Liver (tissue), 9 donors: ENCODE data around the gene LAMC2. TPM values are rescaled to one million over a fixed set of nuclear protein-coding genes. Genes with fewer than 3 reads are reported as not detected.

Experiments
- DNase-seq: peaks from one replicate; pipeline ENCODE4 v3.0.0-alpha.2; 2017; ENCODE audit warnings: low spot score
- H3K27ac ChIP-seq, 2 donors: one replicate each; pipeline ENCODE4 v1.7.0; 2013; ENCODE audit warnings: inconsistent platforms in 2 of 2, low read length in 2 of 2, control low read depth in 1 of 2, low read depth in 1 of 2, mild to moderate bottlenecking in 1 of 2
- H3K27me3 ChIP-seq, 4 donors: one replicate each; pipeline versions ENCODE4 v1.6.1 to v1.7.0; 2013; ENCODE audit warnings: low read length in 3 of 4, inconsistent platforms in 1 of 4, mild to moderate bottlenecking in 1 of 4, moderate library complexity in 1 of 4; ENCODE audit not compliant: control insufficient read depth in 4 of 4, insufficient read depth in 4 of 4
- H3K36me3 ChIP-seq, 4 donors: one replicate each; pipeline versions ENCODE4 v1.6.1 to v1.7.0; 2013; ENCODE audit warnings: low read length in 3 of 4, mild to moderate bottlenecking in 3 of 4, low read depth in 1 of 4, moderate library complexity in 1 of 4; ENCODE audit not compliant: control insufficient read depth in 4 of 4, insufficient read depth in 3 of 4
- H3K4me1 ChIP-seq, 4 donors: one replicate each; pipeline versions ENCODE4 v1.6.1 to v1.7.0; 2013; ENCODE audit warnings: low read length in 3 of 4, mild to moderate bottlenecking in 3 of 4, moderate library complexity in 1 of 4; ENCODE audit not compliant: control insufficient read depth in 4 of 4, insufficient read depth in 4 of 4
- H3K4me3 ChIP-seq, 3 donors: one replicate each; pipeline versions ENCODE4 v1.6.1 to v1.7.0; 2013; ENCODE audit warnings: low read length in 3 of 3, control low read depth in 1 of 3, low read depth in 1 of 3, mild to moderate bottlenecking in 1 of 3
- H3K9ac ChIP-seq, 2 donors: one replicate each; pipeline ENCODE4 v1.7.0; 2013; ENCODE audit warnings: low read length in 2 of 2, mild to moderate bottlenecking in 2 of 2, moderate library complexity in 2 of 2, control low read depth in 1 of 2, low read depth in 1 of 2
- H3K9me3 ChIP-seq, 4 donors: one replicate each; pipeline versions ENCODE4 v1.6.1 to v1.7.0; 2013; ENCODE audit warnings: low read length in 3 of 4; ENCODE audit not compliant: control insufficient read depth in 4 of 4
- ATF3 ChIP-seq: IDR thresholded peaks from 2 replicates; pipeline ENCODE4 v1.6.1; 2016; ENCODE audit warnings: antibody characterized with exemption
- EGR1 ChIP-seq, 2 donors: IDR thresholded peaks; 2 replicates each; pipeline ENCODE4 v1.6.1; 2016 to 2018; ENCODE audit warnings: antibody characterized with exemption in 2 of 2, low read depth in 2 of 2
- FOXA1 ChIP-seq: IDR thresholded peaks from 2 replicates; pipeline ENCODE4 v1.6.1; 2016; ENCODE audit warnings: antibody characterized with exemption
- FOXA2 ChIP-seq: IDR thresholded peaks from 2 replicates; pipeline ENCODE4 v1.6.1; 2016; ENCODE audit warnings: antibody characterized with exemption
- GABPA ChIP-seq, 2 donors: IDR thresholded peaks in 1 of 2; conservative IDR thresholded peaks in 1 of 2; 2 replicates each; pipeline ENCODE4 v1.6.1; 2016; ENCODE audit warnings: antibody characterized with exemption in 2 of 2, mild to moderate bottlenecking in 1 of 2, moderate library complexity in 1 of 2
- HNF4A ChIP-seq, 2 donors: conservative IDR thresholded peaks; 2 replicates each; pipeline ENCODE4 v1.6.1; 2016; ENCODE audit warnings: antibody characterized with exemption in 2 of 2, mild to moderate bottlenecking in 2 of 2
- HNF4G ChIP-seq: IDR thresholded peaks from 2 replicates; pipeline ENCODE4 v1.6.1; 2016; ENCODE audit warnings: antibody characterized with exemption
- JUND ChIP-seq, 2 donors: IDR thresholded peaks; 2 replicates each; pipeline ENCODE4 v1.6.1; 2016; ENCODE audit warnings: antibody characterized with exemption in 2 of 2
- MAX ChIP-seq: IDR thresholded peaks from 2 replicates; pipeline ENCODE4 v1.6.1; 2016; ENCODE audit warnings: antibody characterized with exemption
- NR2F2 ChIP-seq: IDR thresholded peaks from 2 replicates; pipeline ENCODE4 v1.6.1; 2016; ENCODE audit warnings: antibody characterized with exemption
- RAD21 ChIP-seq, 2 donors: IDR thresholded peaks; 2 replicates each; pipeline ENCODE4 v1.6.1; 2016; ENCODE audit warnings: antibody characterized with exemption in 2 of 2, mild to moderate bottlenecking in 2 of 2
- RXRA ChIP-seq, 2 donors: IDR thresholded peaks; 2 replicates each; pipeline ENCODE4 v1.6.1; 2017 to 2018; ENCODE audit warnings: antibody characterized with exemption in 2 of 2, mild to moderate bottlenecking in 1 of 2
- SP1 ChIP-seq: IDR thresholded peaks from 2 replicates; pipeline ENCODE4 v1.6.1; 2018; ENCODE audit warnings: antibody characterized with exemption, mild to moderate bottlenecking
- TAF1 ChIP-seq: conservative IDR thresholded peaks from 2 replicates; pipeline ENCODE4 v1.6.1; 2016; ENCODE audit warnings: antibody characterized with exemption, mild to moderate bottlenecking
- YY1 ChIP-seq: IDR thresholded peaks from 2 replicates; pipeline ENCODE4 v1.6.1; 2016; ENCODE audit warnings: antibody characterized with exemption, mild to moderate bottlenecking
- ZBTB33 ChIP-seq: IDR thresholded peaks from 2 replicates; pipeline ENCODE4 v1.6.1; 2016; ENCODE audit warnings: antibody characterized with exemption
- WGBS: extraction: QIAGEN DNeasy Blood & Tissue Kit; methylation state at CpG from one replicate; pipeline ENCODE4 v1.1.7; 2013; 5-methylcytosine and 5-hydroxymethylcytosine counted together
- polyA plus RNA-seq, 2 donors: library from polyadenylated mRNA; stranded (reverse) in 1 of 2; unstranded in 1 of 2; fragments of 200-250 nt in 1 of 2; fragments of >200 nt in 1 of 2; fragmentation: Nextera tagmentation in 1 of 2; extraction: Ambion mirVana in 1 of 2; gene quantifications; one replicate each; pipeline versions ENCODE4 v1.2.1 to v1.2.3, GENCODE V29; 2013 to 2015
- total RNA-seq, 2 donors: library from RNA; depleted of rRNA; stranded (reverse); fragments of >200 nt; gene quantifications; one replicate each; pipeline ENCODE4 v1.2.3, GENCODE V29; 2014
- TF ChIP-seq, protein P1 (sequence below): IDR thresholded peaks from 2 replicates; pipeline ENCODE4 v1.6.1; 2016; ENCODE audit warnings: antibody characterized with exemption, mild to moderate bottlenecking
- TF ChIP-seq, protein P2 (sequence below): fragments of 150-350 bp; IDR thresholded peaks from 2 replicates; pipeline ENCODE4 v1.5.1; 2017; ENCODE audit warnings: improper control_type of control experiment, low read depth, low read length; ENCODE audit not compliant: missing input control
- donor health status: healthy.
- donor health status: healthy.
- donor health status: healthy.
- donor health status: healthy.
- donor health status: healthy.

The LAMC2 gene
- total and polyA plus RNA-seq, 4 donors: 0.05 to 0.42 (median 0.16) TPM

DNA sequence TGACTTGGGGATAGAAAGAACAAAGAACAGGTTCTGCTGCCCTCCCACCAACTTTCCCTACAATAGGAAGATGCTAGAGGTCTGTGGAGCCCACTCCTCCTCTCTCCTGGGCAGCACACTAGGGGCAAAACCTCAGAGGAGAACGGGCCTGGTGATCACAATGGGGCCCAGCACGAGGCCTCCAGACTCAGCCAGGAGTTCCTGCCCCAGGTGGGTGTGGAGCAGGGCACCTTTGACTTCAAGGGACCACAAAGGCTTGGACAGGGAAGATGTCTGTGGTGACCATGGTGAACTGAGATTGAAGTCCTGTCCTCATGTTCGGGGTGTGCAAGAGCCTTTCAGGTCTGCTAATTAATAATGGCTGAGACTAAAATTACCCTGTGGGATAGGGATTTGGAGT lies 88.8 kb downstream of the LAMC2 start:
- no peak for DNase-seq
- no peaks in the 10 kb centered on the region for H3K4me1 ChIP-seq
- H3K4me3 ChIP-seq: no peak overlapping the region
- no peaks in the 10 kb centered on the region for H3K27me3 ChIP-seq
- H3K9ac ChIP-seq: no peak overlapping the region
- TF ChIP-seq RAD21 (IDR thresholded peaks at IDR 0.05) (no peak), HNF4G (no peak), RXRA (IDR thresholded peaks at IDR 0.05) (no peak), NR2F2 (no peak), ATF3 (no peak), MAX (no peak), TAF1 (no peak), FOXA1 (no peak), SP1 (no peak), EGR1 (IDR thresholded peaks at IDR 0.05; ENCODE audit: low read depth in 2 of 2) (no peak), HNF4A (conservative IDR thresholded peaks at IDR 0.05) (no peak), JUND (IDR thresholded peaks at IDR 0.05) (no peak), YY1 (no peak), ZBTB33 (no peak), GABPA (IDR thresholded peaks at IDR 0.05 in 1 of 2, conservative IDR thresholded peaks at IDR 0.05 in 1 of 2) (no peak), FOXA2 (no peak)
- TF ChIP-seq, protein P1, sequence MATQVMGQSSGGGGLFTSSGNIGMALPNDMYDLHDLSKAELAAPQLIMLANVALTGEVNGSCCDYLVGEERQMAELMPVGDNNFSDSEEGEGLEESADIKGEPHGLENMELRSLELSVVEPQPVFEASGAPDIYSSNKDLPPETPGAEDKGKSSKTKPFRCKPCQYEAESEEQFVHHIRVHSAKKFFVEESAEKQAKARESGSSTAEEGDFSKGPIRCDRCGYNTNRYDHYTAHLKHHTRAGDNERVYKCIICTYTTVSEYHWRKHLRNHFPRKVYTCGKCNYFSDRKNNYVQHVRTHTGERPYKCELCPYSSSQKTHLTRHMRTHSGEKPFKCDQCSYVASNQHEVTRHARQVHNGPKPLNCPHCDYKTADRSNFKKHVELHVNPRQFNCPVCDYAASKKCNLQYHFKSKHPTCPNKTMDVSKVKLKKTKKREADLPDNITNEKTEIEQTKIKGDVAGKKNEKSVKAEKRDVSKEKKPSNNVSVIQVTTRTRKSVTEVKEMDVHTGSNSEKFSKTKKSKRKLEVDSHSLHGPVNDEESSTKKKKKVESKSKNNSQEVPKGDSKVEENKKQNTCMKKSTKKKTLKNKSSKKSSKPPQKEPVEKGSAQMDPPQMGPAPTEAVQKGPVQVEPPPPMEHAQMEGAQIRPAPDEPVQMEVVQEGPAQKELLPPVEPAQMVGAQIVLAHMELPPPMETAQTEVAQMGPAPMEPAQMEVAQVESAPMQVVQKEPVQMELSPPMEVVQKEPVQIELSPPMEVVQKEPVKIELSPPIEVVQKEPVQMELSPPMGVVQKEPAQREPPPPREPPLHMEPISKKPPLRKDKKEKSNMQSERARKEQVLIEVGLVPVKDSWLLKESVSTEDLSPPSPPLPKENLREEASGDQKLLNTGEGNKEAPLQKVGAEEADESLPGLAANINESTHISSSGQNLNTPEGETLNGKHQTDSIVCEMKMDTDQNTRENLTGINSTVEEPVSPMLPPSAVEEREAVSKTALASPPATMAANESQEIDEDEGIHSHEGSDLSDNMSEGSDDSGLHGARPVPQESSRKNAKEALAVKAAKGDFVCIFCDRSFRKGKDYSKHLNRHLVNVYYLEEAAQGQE: no peak
- TF ChIP-seq, protein P2, sequence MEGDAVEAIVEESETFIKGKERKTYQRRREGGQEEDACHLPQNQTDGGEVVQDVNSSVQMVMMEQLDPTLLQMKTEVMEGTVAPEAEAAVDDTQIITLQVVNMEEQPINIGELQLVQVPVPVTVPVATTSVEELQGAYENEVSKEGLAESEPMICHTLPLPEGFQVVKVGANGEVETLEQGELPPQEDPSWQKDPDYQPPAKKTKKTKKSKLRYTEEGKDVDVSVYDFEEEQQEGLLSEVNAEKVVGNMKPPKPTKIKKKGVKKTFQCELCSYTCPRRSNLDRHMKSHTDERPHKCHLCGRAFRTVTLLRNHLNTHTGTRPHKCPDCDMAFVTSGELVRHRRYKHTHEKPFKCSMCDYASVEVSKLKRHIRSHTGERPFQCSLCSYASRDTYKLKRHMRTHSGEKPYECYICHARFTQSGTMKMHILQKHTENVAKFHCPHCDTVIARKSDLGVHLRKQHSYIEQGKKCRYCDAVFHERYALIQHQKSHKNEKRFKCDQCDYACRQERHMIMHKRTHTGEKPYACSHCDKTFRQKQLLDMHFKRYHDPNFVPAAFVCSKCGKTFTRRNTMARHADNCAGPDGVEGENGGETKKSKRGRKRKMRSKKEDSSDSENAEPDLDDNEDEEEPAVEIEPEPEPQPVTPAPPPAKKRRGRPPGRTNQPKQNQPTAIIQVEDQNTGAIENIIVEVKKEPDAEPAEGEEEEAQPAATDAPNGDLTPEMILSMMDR: no peak
- no peaks in the 10 kb centered on the region for H3K36me3 ChIP-seq
- no peaks in the 10 kb centered on the region for H3K9me3 ChIP-seq
- H3K27ac ChIP-seq: no peak overlapping the region
- 81% methylated on average over 3 of the region's 3 CpGs for WGBS
